Measurements from ENCODE around the gene PRKRA. TPM values are rescaled to one million over a fixed set of nuclear protein-coding genes. Genes with fewer than 3 reads are reported as not detected.
"Not testable (repeated sequence)": the region's sequence is repeated elsewhere in the genome, so short reads cannot be mapped to it uniquely, and the experiment has no call there.

Gene PRKRA
- total and polyA plus RNA-seq, 4 donors, result 8.3 to 28.1 (median 13.4) TPM

DNA sequence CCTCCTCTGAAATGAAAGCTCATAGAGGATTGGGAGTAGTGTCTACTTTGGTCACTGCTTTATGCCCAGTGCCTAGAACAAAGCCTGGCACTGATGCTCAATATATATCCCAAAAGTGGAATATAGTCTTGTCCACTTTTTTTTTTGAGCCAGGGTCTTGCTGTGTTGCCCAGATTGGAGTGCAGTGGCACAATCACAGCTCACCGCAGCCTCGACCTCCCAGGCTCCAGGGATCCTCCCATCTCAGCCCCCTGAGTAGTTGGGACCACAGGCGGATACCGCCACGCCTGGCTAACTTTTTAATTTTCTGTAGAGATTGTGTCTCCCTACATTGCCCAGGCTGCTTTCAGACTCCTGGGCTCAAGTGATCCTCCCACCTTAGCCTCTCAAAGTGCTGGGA is 23.6 kb upstream of the PRKRA start:
- no peaks in the 10 kb centered on the region for H3K27me3 ChIP-seq (ENCODE audit: control insufficient read depth in 4 of 4, insufficient read depth in 4 of 4, low read length in 3 of 4)
- WGBS, result 96% methylated on average over 5 of the region's 5 CpGs
- no peak overlapping the region for H3K4me3 ChIP-seq (ENCODE audit: low read depth in 1 of 3, low read length in 3 of 3)
- H3K4me1 ChIP-seq (ENCODE audit: control insufficient read depth in 4 of 4, insufficient read depth in 4 of 4, low read length in 3 of 4), result peaks cover 1 to 26% (median 16%) of the 10 kb centered on the region in 4 donors
- TF ChIP-seq EGR1 (IDR thresholded peaks at IDR 0.05; ENCODE audit: low read depth in 2 of 2), result no peak
- no peak for TF ChIP-seq JUND (IDR thresholded peaks at IDR 0.05)
- H3K9me3 ChIP-seq (ENCODE audit: control insufficient read depth in 4 of 4, low read length in 3 of 4), result no peaks in the 10 kb centered on the region
- H3K9ac ChIP-seq (ENCODE audit: low read depth in 1 of 2, low read length in 2 of 2), result no peak overlapping the region
- DNase-seq (ENCODE audit: low spot score), result no peak
- no peak overlapping the region for H3K27ac ChIP-seq (ENCODE audit: low read depth in 1 of 2, low read length in 2 of 2)
- H3K36me3 ChIP-seq (ENCODE audit: control insufficient read depth in 4 of 4, insufficient read depth in 3 of 4, low read depth in 1 of 4, low read length in 3 of 4), result no peaks in the 10 kb centered on the region

DNA sequence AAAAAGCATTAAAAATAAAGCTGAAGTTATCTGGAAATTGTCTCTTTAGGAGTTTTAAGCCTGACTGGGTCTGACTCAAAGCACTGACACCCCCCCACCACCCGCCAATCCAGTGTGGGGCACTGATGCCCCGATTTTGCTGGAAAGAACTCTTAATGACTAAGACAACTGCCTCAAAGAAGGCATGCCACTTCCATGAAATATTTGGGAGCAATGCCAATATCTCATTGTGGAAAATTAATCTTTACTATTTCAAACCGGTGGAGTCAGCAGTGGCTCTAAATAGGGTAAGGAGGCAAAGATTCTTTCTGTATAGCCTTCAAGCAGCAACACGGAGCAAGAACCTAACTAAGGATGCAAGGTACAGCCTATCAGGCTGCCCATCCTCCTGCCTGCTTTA is 23.0 kb upstream of the PRKRA start:
- Histone ChIP-seq H3K4me1 (ENCODE audit: control insufficient read depth in 4 of 4, insufficient read depth in 4 of 4, low read length in 3 of 4) (peaks cover 1 to 26% (median 14%) of the 10 kb centered on the region in 4 donors), H3K27me3 (ENCODE audit: control insufficient read depth in 4 of 4, insufficient read depth in 4 of 4, low read length in 3 of 4) (no peaks in the 10 kb centered on the region), H3K27ac (ENCODE audit: low read depth in 1 of 2, low read length in 2 of 2) (no peak overlapping the region), H3K9me3 (ENCODE audit: control insufficient read depth in 4 of 4, low read length in 3 of 4) (no peaks in the 10 kb centered on the region), H3K9ac (ENCODE audit: low read depth in 1 of 2, low read length in 2 of 2) (no peak overlapping the region), H3K4me3 (ENCODE audit: low read depth in 1 of 3, low read length in 3 of 3) (no peak overlapping the region), H3K36me3 (ENCODE audit: control insufficient read depth in 4 of 4, insufficient read depth in 3 of 4, low read depth in 1 of 4, low read length in 3 of 4) (no peaks in the 10 kb centered on the region)
- TF ChIP-seq, protein P1, sequence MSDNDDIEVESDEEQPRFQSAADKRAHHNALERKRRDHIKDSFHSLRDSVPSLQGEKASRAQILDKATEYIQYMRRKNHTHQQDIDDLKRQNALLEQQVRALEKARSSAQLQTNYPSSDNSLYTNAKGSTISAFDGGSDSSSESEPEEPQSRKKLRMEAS (IDR thresholded peaks at IDR 0.05), result no peak
- TF ChIP-seq, protein P2, sequence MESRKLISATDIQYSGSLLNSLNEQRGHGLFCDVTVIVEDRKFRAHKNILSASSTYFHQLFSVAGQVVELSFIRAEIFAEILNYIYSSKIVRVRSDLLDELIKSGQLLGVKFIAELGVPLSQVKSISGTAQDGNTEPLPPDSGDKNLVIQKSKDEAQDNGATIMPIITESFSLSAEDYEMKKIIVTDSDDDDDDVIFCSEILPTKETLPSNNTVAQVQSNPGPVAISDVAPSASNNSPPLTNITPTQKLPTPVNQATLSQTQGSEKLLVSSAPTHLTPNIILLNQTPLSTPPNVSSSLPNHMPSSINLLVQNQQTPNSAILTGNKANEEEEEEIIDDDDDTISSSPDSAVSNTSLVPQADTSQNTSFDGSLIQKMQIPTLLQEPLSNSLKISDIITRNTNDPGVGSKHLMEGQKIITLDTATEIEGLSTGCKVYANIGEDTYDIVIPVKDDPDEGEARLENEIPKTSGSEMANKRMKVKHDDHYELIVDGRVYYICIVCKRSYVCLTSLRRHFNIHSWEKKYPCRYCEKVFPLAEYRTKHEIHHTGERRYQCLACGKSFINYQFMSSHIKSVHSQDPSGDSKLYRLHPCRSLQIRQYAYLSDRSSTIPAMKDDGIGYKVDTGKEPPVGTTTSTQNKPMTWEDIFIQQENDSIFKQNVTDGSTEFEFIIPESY (IDR thresholded peaks at IDR 0.05), result no peak
- no peak for TF ChIP-seq RXRA (IDR thresholded peaks at IDR 0.05)
- TF ChIP-seq EGR1 (IDR thresholded peaks at IDR 0.05; ENCODE audit: low read depth in 2 of 2), result no peak
- TF ChIP-seq YY1 (IDR thresholded peaks at IDR 0.05), result no peak
- WGBS, result 84% methylated on average over 4 of the region's 4 CpGs
- DNase-seq (ENCODE audit: low spot score), result no peak

DNA sequence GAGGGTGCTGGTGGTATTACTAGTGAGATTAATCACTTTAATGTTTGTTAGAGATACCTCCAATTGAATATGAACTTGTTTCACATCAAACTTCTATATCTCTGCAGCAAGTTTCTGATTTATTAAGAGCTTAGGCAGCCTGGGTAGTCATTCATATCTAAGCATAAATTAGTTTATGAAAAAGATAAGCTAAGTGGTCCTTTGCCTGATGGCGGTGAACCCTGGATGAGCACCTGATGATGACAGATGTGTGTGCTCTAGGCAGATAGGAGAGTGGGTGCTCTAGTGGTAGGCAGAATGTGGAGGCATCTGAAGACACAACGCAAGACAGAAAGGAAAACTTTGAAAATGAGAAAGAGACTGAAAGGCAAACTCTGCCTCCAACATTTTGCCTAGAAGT is 22.4 kb upstream of the PRKRA start:
- no peaks in the 10 kb centered on the region for H3K27me3 ChIP-seq (ENCODE audit: control insufficient read depth in 4 of 4, insufficient read depth in 4 of 4, low read length in 3 of 4)
- no peak for TF ChIP-seq HNF4G (IDR thresholded peaks at IDR 0.05)
- TF ChIP-seq ATF3 (IDR thresholded peaks at IDR 0.05), result no peak
- TF ChIP-seq RXRA (IDR thresholded peaks at IDR 0.05), result no peak
- TF ChIP-seq, protein P1 (IDR thresholded peaks at IDR 0.05), result no peak
- TF ChIP-seq JUND (IDR thresholded peaks at IDR 0.05), result no peak
- TF ChIP-seq, protein P2 (IDR thresholded peaks at IDR 0.05), result no peak
- no peak for TF ChIP-seq SP1 (IDR thresholded peaks at IDR 0.05)
- TF ChIP-seq TAF1 (conservative IDR thresholded peaks at IDR 0.05), result no peak
- no peak for TF ChIP-seq FOXA1 (IDR thresholded peaks at IDR 0.05)
- no peak for TF ChIP-seq RAD21 (IDR thresholded peaks at IDR 0.05)
- TF ChIP-seq, protein P3, sequence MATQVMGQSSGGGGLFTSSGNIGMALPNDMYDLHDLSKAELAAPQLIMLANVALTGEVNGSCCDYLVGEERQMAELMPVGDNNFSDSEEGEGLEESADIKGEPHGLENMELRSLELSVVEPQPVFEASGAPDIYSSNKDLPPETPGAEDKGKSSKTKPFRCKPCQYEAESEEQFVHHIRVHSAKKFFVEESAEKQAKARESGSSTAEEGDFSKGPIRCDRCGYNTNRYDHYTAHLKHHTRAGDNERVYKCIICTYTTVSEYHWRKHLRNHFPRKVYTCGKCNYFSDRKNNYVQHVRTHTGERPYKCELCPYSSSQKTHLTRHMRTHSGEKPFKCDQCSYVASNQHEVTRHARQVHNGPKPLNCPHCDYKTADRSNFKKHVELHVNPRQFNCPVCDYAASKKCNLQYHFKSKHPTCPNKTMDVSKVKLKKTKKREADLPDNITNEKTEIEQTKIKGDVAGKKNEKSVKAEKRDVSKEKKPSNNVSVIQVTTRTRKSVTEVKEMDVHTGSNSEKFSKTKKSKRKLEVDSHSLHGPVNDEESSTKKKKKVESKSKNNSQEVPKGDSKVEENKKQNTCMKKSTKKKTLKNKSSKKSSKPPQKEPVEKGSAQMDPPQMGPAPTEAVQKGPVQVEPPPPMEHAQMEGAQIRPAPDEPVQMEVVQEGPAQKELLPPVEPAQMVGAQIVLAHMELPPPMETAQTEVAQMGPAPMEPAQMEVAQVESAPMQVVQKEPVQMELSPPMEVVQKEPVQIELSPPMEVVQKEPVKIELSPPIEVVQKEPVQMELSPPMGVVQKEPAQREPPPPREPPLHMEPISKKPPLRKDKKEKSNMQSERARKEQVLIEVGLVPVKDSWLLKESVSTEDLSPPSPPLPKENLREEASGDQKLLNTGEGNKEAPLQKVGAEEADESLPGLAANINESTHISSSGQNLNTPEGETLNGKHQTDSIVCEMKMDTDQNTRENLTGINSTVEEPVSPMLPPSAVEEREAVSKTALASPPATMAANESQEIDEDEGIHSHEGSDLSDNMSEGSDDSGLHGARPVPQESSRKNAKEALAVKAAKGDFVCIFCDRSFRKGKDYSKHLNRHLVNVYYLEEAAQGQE (IDR thresholded peaks at IDR 0.05), result no peak
- no peak for TF ChIP-seq FOXA2 (IDR thresholded peaks at IDR 0.05)
- no peak for TF ChIP-seq NR2F2 (IDR thresholded peaks at IDR 0.05)
- H3K9ac ChIP-seq (ENCODE audit: low read depth in 1 of 2, low read length in 2 of 2), result no peak overlapping the region
- no peaks in the 10 kb centered on the region for H3K36me3 ChIP-seq (ENCODE audit: control insufficient read depth in 4 of 4, insufficient read depth in 3 of 4, low read depth in 1 of 4, low read length in 3 of 4)
- no peak overlapping the region for H3K4me3 ChIP-seq (ENCODE audit: low read depth in 1 of 3, low read length in 3 of 3)
- DNase-seq (ENCODE audit: low spot score), result no peak
- H3K9me3 ChIP-seq (ENCODE audit: control insufficient read depth in 4 of 4, low read length in 3 of 4), result no peaks in the 10 kb centered on the region
- H3K4me1 ChIP-seq (ENCODE audit: control insufficient read depth in 4 of 4, insufficient read depth in 4 of 4, low read length in 3 of 4), result peaks cover 3 to 24% (median 14%) of the 10 kb centered on the region in 4 donors
- no peak overlapping the region for H3K27ac ChIP-seq (ENCODE audit: low read depth in 1 of 2, low read length in 2 of 2)
- WGBS, result 97% methylated on average over 2 of the region's 2 CpGs

GRCh38 chr2:178471313-178471712 is 20.3 kb upstream of the PRKRA start:
- DNase-seq (ENCODE audit: low spot score); H3K9ac ChIP-seq (ENCODE audit: low read depth in 1 of 2, low read length in 2 of 2); H3K27ac ChIP-seq (ENCODE audit: low read depth in 1 of 2, low read length in 2 of 2); H3K27me3 ChIP-seq (ENCODE audit: control insufficient read depth in 4 of 4, insufficient read depth in 4 of 4, low read length in 3 of 4); H3K9me3 ChIP-seq (ENCODE audit: control insufficient read depth in 4 of 4, low read length in 3 of 4); H3K4me3 ChIP-seq (ENCODE audit: low read depth in 1 of 3, low read length in 3 of 3); H3K36me3 ChIP-seq (ENCODE audit: control insufficient read depth in 4 of 4, insufficient read depth in 3 of 4, low read depth in 1 of 4, low read length in 3 of 4): not testable (repeated sequence)
- 95% methylated on average over 5 of the region's 5 CpGs for WGBS
- peaks cover 3 to 13% (median 8%) of the 10 kb centered on the region in 4 donors for H3K4me1 ChIP-seq (ENCODE audit: control insufficient read depth in 4 of 4, insufficient read depth in 4 of 4, low read length in 3 of 4)
